HEK293T (cell line): ENCODE measurements around the gene CHAMP1.

Source experiments
- CTCF ChIA-PET: fragments of 350-600 bp; formaldehyde crosslinking; extraction: SDS; loops from one replicate; lab custom pipeline; 2021; ENCODE audit warnings: antibody characterized with exemption, inconsistent platforms; lab: Yijun Ruan, JAX
- POLR2A ChIA-PET: fragments of 350-600 bp; formaldehyde crosslinking; extraction: SDS; loops from one replicate; lab custom pipeline; 2020; ENCODE audit warnings: antibody characterized with exemption, inconsistent platforms; lab: Yijun Ruan, JAX
- DNase-seq: peaks from one replicate; pipeline ENCODE4 v3.0.0; 2012; ENCODE audit warnings: mixed read lengths; ENCODE audit errors: extremely low spot score
- ARNT ChIP-seq: fragments of 450-650 bp; IDR thresholded peaks from 2 replicates; pipeline ENCODE4 v1.6.1; 2017; ENCODE audit warnings: mild to moderate bottlenecking
- BHLHE40 ChIP-seq: fragments of 450-650 bp; IDR thresholded peaks from 2 replicates; pipeline ENCODE4 v1.6.1; 2016; ENCODE audit warnings: mild to moderate bottlenecking, moderate library complexity, borderline replicate concordance
- CTBP1 ChIP-seq: fragments of 450-650 bp; IDR thresholded peaks from 2 replicates; pipeline ENCODE4 v1.6.1; 2016; ENCODE audit warnings: borderline replicate concordance
- ELF4 ChIP-seq: fragments of 450-650 bp; IDR thresholded peaks from 2 replicates; pipeline ENCODE4 v1.6.1; 2017; ENCODE audit warnings: antibody characterized with exemption
- FOXA1 ChIP-seq: fragments of 450-650 bp; IDR thresholded peaks from 2 replicates; pipeline ENCODE4 v1.6.1; 2016; ENCODE audit warnings: mild to moderate bottlenecking
- FOXK2 ChIP-seq: fragments of 450-650 bp; IDR thresholded peaks from 2 replicates; pipeline ENCODE4 v1.6.1; 2016; ENCODE audit warnings: mild to moderate bottlenecking
- FOXM1 ChIP-seq: fragments of 450-650 bp; IDR thresholded peaks from 2 replicates; pipeline ENCODE4 v1.6.1; 2017; ENCODE audit warnings: mild to moderate bottlenecking, borderline replicate concordance
- HDGF ChIP-seq: fragments of 450-650 bp; IDR thresholded peaks from 2 replicates; pipeline ENCODE4 v1.6.1; 2017; ENCODE audit warnings: antibody characterized with exemption, borderline replicate concordance
- L3MBTL2 ChIP-seq: fragments of 450-650 bp; conservative IDR thresholded peaks from 2 replicates; pipeline ENCODE4 v1.6.1; 2016; ENCODE audit warnings: mild to moderate bottlenecking
- LEF1 ChIP-seq: fragments of 450-650 bp; IDR thresholded peaks from 2 replicates; pipeline ENCODE4 v1.6.1; 2017; ENCODE audit warnings: mild to moderate bottlenecking, borderline replicate concordance
- NFRKB ChIP-seq: fragments of 450-650 bp; IDR thresholded peaks from 2 replicates; pipeline ENCODE4 v1.6.1; 2016; ENCODE audit warnings: mild to moderate bottlenecking, moderate library complexity
- SP1 ChIP-seq: fragments of 450-650 bp; IDR thresholded peaks from 2 replicates; pipeline ENCODE4 v1.6.1; 2017
- SUZ12 ChIP-seq: fragments of 450-650 bp; IDR thresholded peaks from 2 replicates; pipeline ENCODE4 v1.6.1; 2016; ENCODE audit warnings: mild to moderate bottlenecking
- TARDBP ChIP-seq: fragments of 450-650 bp; IDR thresholded peaks from 2 replicates; pipeline ENCODE4 v1.6.1; 2016
- ZNF384 ChIP-seq: fragments of 450-650 bp; IDR thresholded peaks from 2 replicates; pipeline ENCODE4 v1.6.1; 2016
- TF ChIP-seq, protein P1 (sequence below): fragments of 450-650 bp; IDR thresholded peaks from 2 replicates; pipeline ENCODE4 v1.6.1; 2016

CHAMP1 gene

DNA sequence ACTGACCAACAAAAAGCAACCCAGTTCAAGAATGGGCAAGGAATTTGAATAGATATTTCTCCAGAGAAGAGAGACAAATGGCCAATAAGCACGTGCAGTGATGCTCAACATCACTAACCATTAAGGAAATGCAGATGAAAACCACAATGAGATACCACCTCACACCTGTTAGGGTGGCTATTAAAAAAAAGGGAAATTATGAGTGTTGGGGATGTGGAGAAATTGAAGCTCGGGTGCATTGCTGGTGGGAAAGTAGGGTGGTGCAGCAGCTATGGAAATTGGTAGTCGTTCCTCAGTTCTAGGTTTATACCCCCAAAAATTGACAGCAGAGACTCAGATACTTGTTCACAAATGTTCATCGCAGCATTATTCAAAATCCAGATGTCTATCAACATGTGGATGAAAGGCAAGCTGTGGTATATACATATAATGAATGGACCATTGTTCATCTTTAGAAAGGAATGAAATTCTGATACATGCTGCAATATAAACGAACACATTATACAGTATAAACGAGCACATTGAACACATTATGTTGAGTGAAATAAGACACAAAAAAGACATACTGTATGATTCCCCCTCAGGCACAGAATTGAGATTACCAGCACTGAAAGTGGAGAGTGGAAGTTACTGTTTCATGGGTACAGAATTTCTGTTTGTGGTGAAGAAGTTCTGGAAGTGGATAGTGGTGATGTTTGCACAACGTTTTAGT is 927 bp downstream of the CHAMP1 start:
- DNase-seq, result no peak
- ChIA-PET POLR2A (interaction anchor here (1.1 kb wide), 1 partner anchor 12 kb away, joined by 5 read pairs; no protein-coding TSS in a partner anchor), CTCF (no interaction called here)
- TF ChIP-seq FOXK2 (no peak), LEF1 (no peak), CTBP1 (no peak), ARNT (no peak), ZNF384 (no peak), FOXA1 (no peak), TARDBP (no peak), HDGF (no peak), NFRKB (no peak), L3MBTL2 (no peak; the same call in none of the 2 replicates), BHLHE40 (no peak), ELF4 (no peak), SUZ12 (no peak), SP1 (no peak), FOXM1 (no peak)
- TF ChIP-seq, protein P1, sequence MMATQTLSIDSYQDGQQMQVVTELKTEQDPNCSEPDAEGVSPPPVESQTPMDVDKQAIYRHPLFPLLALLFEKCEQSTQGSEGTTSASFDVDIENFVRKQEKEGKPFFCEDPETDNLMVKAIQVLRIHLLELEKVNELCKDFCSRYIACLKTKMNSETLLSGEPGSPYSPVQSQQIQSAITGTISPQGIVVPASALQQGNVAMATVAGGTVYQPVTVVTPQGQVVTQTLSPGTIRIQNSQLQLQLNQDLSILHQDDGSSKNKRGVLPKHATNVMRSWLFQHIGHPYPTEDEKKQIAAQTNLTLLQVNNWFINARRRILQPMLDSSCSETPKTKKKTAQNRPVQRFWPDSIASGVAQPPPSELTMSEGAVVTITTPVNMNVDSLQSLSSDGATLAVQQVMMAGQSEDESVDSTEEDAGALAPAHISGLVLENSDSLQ, result no peak

DNA sequence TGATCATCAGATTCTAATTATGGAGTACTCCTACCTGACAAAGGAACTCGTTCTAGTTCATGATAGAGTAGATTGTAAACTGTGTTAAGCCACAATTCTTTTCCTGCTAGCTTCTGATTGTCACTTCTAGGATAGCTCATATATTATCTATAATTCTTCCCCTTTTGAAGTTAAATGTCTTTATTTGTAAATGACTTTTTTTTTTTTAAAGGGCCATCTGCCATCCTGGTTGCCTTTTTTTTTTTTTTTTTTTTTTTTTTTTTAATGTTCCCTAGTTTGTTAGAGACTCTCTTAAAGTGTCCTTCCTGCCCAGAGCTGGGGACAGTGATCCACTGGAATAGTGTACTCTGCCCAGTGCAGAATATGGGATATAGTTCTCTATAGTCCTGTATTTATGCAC is 4.3 kb downstream of the CHAMP1 start:
- ChIA-PET POLR2A (no interaction called here), CTCF (no interaction called here)
- TF ChIP-seq BHLHE40 (no peak), SP1 (no peak), ELF4 (no peak), FOXM1 (no peak), NFRKB (no peak), CTBP1 (no peak), TARDBP (no peak), SUZ12 (no peak), HDGF (no peak), LEF1 (no peak), ARNT (no peak), L3MBTL2 (no peak), ZNF384 (no peak), FOXA1 (no peak), FOXK2 (no peak)
- TF ChIP-seq, protein P1, result no peak
- no peak for DNase-seq

GRCh38 chr13:114319441-114319913 is 5.2 kb downstream of the CHAMP1 start:
- no peak for TF ChIP-seq TARDBP
- TF ChIP-seq FOXA1, result no peak
- TF ChIP-seq LEF1, result no peak
- TF ChIP-seq NFRKB, result no peak
- TF ChIP-seq ARNT, result no peak
- no peak for TF ChIP-seq BHLHE40
- no peak for DNase-seq
- POLR2A ChIA-PET, result no interaction called here
- CTCF ChIA-PET, result no interaction called here

- DNase-seq, result no peak
- ChIA-PET CTCF (no interaction called here), POLR2A (no interaction called here)
- TF ChIP-seq FOXK2 (no peak), ZNF384 (no peak), L3MBTL2 (no peak), HDGF (no peak), ARNT (no peak), SP1 (no peak), ELF4 (no peak)
Observed at GRCh38 chr13:114320065-114320464, 5.8 kb downstream of the CHAMP1 start.

DNA sequence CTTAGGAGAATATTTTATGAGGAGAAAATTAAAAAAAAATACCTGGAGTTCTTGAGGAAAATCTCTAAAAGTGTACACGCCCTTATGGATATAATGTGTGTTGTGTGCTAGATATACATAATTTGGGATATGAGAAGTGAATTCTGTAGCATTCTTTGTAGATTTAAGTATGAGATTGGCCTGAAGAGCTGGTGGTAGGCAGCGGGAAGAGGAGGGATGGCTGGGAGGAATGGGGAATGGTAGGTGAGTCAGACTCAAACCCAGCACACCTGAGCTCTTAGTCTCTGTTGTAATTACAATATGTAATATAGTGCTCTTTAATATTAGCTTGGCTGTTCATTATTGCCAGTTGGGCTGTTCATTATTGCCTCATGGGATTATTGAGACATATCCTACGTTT is 7.0 kb downstream of the CHAMP1 start:
- CTCF ChIA-PET, result no interaction called here
- POLR2A ChIA-PET, result no interaction called here
- TF ChIP-seq BHLHE40 (no peak), TARDBP (no peak), CTBP1 (no peak), FOXM1 (no peak), SUZ12 (no peak), L3MBTL2 (no peak), ELF4 (no peak), LEF1 (no peak), NFRKB (no peak)
- TF ChIP-seq, protein P1, result no peak
- no peak for DNase-seq

- TF ChIP-seq CTBP1, result no peak
- POLR2A ChIA-PET, result no interaction called here
- DNase-seq, result no peak
- CTCF ChIA-PET, result no interaction called here
Observed at GRCh38 chr13:114323349-114323748, 9.0 kb downstream of the CHAMP1 start.
